UCSD-AML1 (cell line): ENCODE data around the gene C1QTNF2.
"Not testable (repeated sequence)": the region's sequence is repeated elsewhere in the genome, so short reads cannot be mapped to it uniquely, and the experiment has no call there.

Source experiments
- DNase-seq: peaks from one replicate; lab custom pipeline; 2025; ENCODE audit not compliant: unreplicated experiment; lab: John Stamatoyannopoulos, UW

The C1QTNF2 gene

GRCh38 chr5:160347448-160347847 is 23.0 kb downstream of the C1QTNF2 start:
- no peak for DNase-seq

GRCh38 chr5:160342413-160342941 is 27.9 kb downstream of the C1QTNF2 start:
- no peak for DNase-seq

- no peak for DNase-seq
These were observed 29.0 kb downstream of the C1QTNF2 start for GRCh38 chr5:160341309-160341870.

GRCh38 chr5:160340513-160340912 is 29.9 kb downstream of the C1QTNF2 start:
- not testable (repeated sequence) for DNase-seq

- DNase-seq: no peak
These were observed 30.9 kb downstream of the C1QTNF2 start for GRCh38 chr5:160339406-160340130.

- not testable (repeated sequence) for DNase-seq
These were observed 35.7 kb downstream of the C1QTNF2 start for GRCh38 chr5:160334716-160335115.

- no peak for DNase-seq
These were observed 36.7 kb downstream of the C1QTNF2 start for GRCh38 chr5:160333721-160334120.

GRCh38 chr5:160330212-160330611 is 40.2 kb downstream of the C1QTNF2 start:
- no peak for DNase-seq

GRCh38 chr5:160327818-160328217 is 42.6 kb downstream of the C1QTNF2 start:
- no peak for DNase-seq

- no peak for DNase-seq
These were observed 43.4 kb downstream of the C1QTNF2 start for GRCh38 chr5:160326981-160327380.

GRCh38 chr5:160325716-160326115 is 44.7 kb downstream of the C1QTNF2 start:
- no peak for DNase-seq

GRCh38 chr5:160324886-160325285 is 45.5 kb downstream of the C1QTNF2 start:
- no peak for DNase-seq

- DNase-seq: no peak
These were observed 52.0 kb downstream of the C1QTNF2 start for GRCh38 chr5:160318409-160318808.

GRCh38 chr5:160317434-160317833 is 53.0 kb downstream of the C1QTNF2 start:
- no peak for DNase-seq

GRCh38 chr5:160315968-160316367 is 54.5 kb downstream of the C1QTNF2 start:
- no peak for DNase-seq

GRCh38 chr5:160312960-160313727 is 57.3 kb downstream of the C1QTNF2 start:
- DNase-seq: no peak

- peak; percentile 55 for DNase-seq
These were observed 58.1 kb downstream of the C1QTNF2 start, which contains the start of gene CCNJL for GRCh38 chr5:160312134-160312959. Gene CCNJL (minus strand): TSS chr5:160312564. CDS start chr5:160311923, 641 bp downstream.

GRCh38 chr5:160311491-160312133 is 58.8 kb downstream of the C1QTNF2 start:
- no peak for DNase-seq

- no peak for DNase-seq
These were observed 59.7 kb downstream of the C1QTNF2 start for GRCh38 chr5:160310552-160311295.

- DNase-seq: no peak
These were observed 60.3 kb downstream of the C1QTNF2 start for GRCh38 chr5:160310140-160310539.
